ENCODE measurements around the gene GTF2H3.

DNA sequence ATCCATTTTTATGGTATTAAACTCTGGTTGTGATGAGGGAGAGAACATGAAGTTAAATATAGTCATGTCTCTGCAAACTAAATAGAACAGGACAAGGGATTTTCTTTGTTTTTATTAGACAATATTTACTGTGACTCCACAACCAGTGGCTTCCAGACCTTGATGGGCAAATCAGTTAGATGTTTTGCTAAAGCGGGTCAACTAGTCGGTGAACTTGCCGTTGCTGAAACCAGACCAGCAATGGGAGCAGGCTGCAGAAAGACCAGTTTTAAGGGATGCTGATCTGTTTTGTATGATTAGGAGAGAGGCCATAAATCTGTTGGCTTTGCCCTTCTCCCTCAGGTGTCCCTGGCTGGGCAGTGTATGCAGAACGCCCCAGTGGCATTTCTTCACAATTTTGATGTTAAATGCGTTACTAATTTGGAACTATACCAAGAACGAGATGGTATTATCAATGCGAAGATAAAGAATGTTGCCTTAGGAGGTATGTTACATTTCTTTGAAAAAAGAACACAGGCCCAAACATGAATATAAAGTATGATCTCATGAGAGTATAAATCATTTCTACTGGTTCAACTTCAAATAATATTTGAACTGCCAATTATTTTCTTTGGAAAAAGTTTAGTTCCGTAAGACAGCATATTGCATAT is 56.7 kb downstream of the GTF2H3 start:
- TF ChIP-seq, protein P1, sequence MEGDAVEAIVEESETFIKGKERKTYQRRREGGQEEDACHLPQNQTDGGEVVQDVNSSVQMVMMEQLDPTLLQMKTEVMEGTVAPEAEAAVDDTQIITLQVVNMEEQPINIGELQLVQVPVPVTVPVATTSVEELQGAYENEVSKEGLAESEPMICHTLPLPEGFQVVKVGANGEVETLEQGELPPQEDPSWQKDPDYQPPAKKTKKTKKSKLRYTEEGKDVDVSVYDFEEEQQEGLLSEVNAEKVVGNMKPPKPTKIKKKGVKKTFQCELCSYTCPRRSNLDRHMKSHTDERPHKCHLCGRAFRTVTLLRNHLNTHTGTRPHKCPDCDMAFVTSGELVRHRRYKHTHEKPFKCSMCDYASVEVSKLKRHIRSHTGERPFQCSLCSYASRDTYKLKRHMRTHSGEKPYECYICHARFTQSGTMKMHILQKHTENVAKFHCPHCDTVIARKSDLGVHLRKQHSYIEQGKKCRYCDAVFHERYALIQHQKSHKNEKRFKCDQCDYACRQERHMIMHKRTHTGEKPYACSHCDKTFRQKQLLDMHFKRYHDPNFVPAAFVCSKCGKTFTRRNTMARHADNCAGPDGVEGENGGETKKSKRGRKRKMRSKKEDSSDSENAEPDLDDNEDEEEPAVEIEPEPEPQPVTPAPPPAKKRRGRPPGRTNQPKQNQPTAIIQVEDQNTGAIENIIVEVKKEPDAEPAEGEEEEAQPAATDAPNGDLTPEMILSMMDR (IDR thresholded peaks at IDR 0.05), result no peak
- TF ChIP-seq EZH2 (IDR thresholded peaks at IDR 0.05; ENCODE audit: borderline replicate concordance, insufficient read depth, low read depth, low read length, poor library complexity, severe bottlenecking), result no peak
